CD4-positive, alpha-beta T cell treated with Interleukin-6 at 100 ng/mL for 8 hours (primary cell): Measurements from ENCODE around the gene OR2A14.
A peak's percentile ranks its signal among the peaks of the same experiment; 100 is the strongest.
"Not testable (repeated sequence)": the region's sequence is repeated elsewhere in the genome, so short reads cannot be mapped to it uniquely, and the experiment has no call there.

ENCODE experiments used
- DNase-seq: peaks from one replicate; pipeline ENCODE4 v3.0.0-alpha.2; 2020; ENCODE audit warnings: mixed read lengths, low spot score

OR2A14 gene

GRCh38 chr7:144122876-144123275 lies at the start of gene OR2A14:
OR2A14 (plus strand) TSS chr7:144123176; CDS start chr7:144129113, 5,937 bp downstream.
- DNase-seq: no peak

- no peak for DNase-seq
These were observed 48.6 kb upstream of the OR2A14 start for GRCh38 chr7:144074374-144074773.

- no peak for DNase-seq
These were observed 37.0 kb upstream of the OR2A14 start, which contains the start of gene OR2A12 for GRCh38 chr7:144085978-144086377. OR2A12 (plus strand) TSS chr7:144086278; CDS start chr7:144095108, 8,830 bp downstream.

GRCh38 chr7:144086730-144087129 lies 36.2 kb upstream of the OR2A14 start:
- no peak for DNase-seq

- DNase-seq: no peak
These were observed 35.7 kb upstream of the OR2A14 start for GRCh38 chr7:144087230-144087629.

- no peak for DNase-seq
These were observed 32.3 kb upstream of the OR2A14 start for GRCh38 chr7:144090667-144091066.

GRCh38 chr7:144098776-144099175 lies 24.2 kb upstream of the OR2A14 start:
- no peak for DNase-seq

- no peak for DNase-seq
These were observed 22.4 kb upstream of the OR2A14 start for GRCh38 chr7:144100607-144101006.

GRCh38 chr7:144102041-144102440 lies 20.9 kb upstream of the OR2A14 start:
- DNase-seq: no peak

- no peak for DNase-seq
These were observed 17.8 kb upstream of the OR2A14 start for GRCh38 chr7:144105211-144105610.

- DNase-seq: no peak
These were observed 13.7 kb upstream of the OR2A14 start, which contains the start of gene OR2A2 for GRCh38 chr7:144109283-144109682. OR2A2 (plus strand) TSS chr7:144109583; CDS start chr7:144109583, 0 bp downstream.

- DNase-seq: no peak
These were observed 12.7 kb upstream of the OR2A14 start for GRCh38 chr7:144110272-144110671.

GRCh38 chr7:144113651-144114050 lies 9.3 kb upstream of the OR2A14 start:
- DNase-seq: no peak

- no peak for DNase-seq
These were observed 4.6 kb upstream of the OR2A14 start for GRCh38 chr7:144118341-144118740.

- DNase-seq: peak; percentile 79
These were observed 4.8 kb downstream of the OR2A14 start for GRCh38 chr7:144127714-144128334.

GRCh38 chr7:144129601-144130000 lies 6.6 kb downstream of the OR2A14 start:
- not testable (repeated sequence) for DNase-seq

GRCh38 chr7:144130730-144131129 lies 7.8 kb downstream of the OR2A14 start:
- no peak for DNase-seq

- DNase-seq: no peak
These were observed 9.3 kb downstream of the OR2A14 start for GRCh38 chr7:144132262-144132661.

- DNase-seq: no peak
These were observed 10.3 kb downstream of the OR2A14 start for GRCh38 chr7:144133307-144133706.

- no peak for DNase-seq
These were observed 11.1 kb downstream of the OR2A14 start for GRCh38 chr7:144134116-144134515.

GRCh38 chr7:144137501-144137900 lies 14.5 kb downstream of the OR2A14 start:
- no peak for DNase-seq

GRCh38 chr7:144142187-144142586 lies 19.2 kb downstream of the OR2A14 start:
- DNase-seq: no peak

- no peak for DNase-seq
These were observed 21.4 kb downstream of the OR2A14 start for GRCh38 chr7:144144426-144144825.

- no peak for DNase-seq
These were observed 25.4 kb downstream of the OR2A14 start for GRCh38 chr7:144148224-144148827.
